Loucy (cell line): ENCODE data around the gene OXER1.

ENCODE experiments used
- H2AFZ ChIP-seq: fragments of 200-600 bp; sonication (generic); 2 replicates; pipeline ENCODE4 v1.6.0; 2016; ENCODE audit warnings: antibody characterized with exemption, mild to moderate bottlenecking, low read length, moderate library complexity
- H3F3A ChIP-seq: fragments of 200-600 bp; 2 replicates; pipeline ENCODE4 v1.6.0; 2016; ENCODE audit warnings: antibody characterized with exemption, low read depth, mild to moderate bottlenecking
- H3K27me3 ChIP-seq: fragments of 200-600 bp; sonication (generic); 2 replicates; pipeline ENCODE4 v1.6.1; 2014; ENCODE audit warnings: low read length, mild to moderate bottlenecking; ENCODE audit not compliant: insufficient read depth, poor library complexity, severe bottlenecking
- H3K36me3 ChIP-seq: fragments of 200-600 bp; sonication (generic); 2 replicates; pipeline ENCODE4 v1.6.1; 2016; ENCODE audit warnings: low read length; ENCODE audit not compliant: insufficient read depth
- H3K4me1 ChIP-seq: fragments of 200-600 bp; sonication (generic); 2 replicates; pipeline ENCODE4 v1.5.1; 2014; ENCODE audit warnings: low read length, mild to moderate bottlenecking; ENCODE audit not compliant: insufficient read depth, poor library complexity, severe bottlenecking
- H3K4me2 ChIP-seq: fragments of 200-600 bp; sonication (generic); 2 replicates; pipeline ENCODE4 v1.6.0; 2014; ENCODE audit warnings: antibody characterized with exemption, low read length, low read depth, mild to moderate bottlenecking; ENCODE audit not compliant: poor library complexity, severe bottlenecking
- H3K4me3 ChIP-seq: fragments of 200-600 bp; sonication (generic); 2 replicates; pipeline ENCODE4 v1.5.1; 2014; ENCODE audit warnings: low read length, mild to moderate bottlenecking, mixed read lengths; ENCODE audit not compliant: poor library complexity, severe bottlenecking
- H3K79me2 ChIP-seq: fragments of 200-600 bp; sonication (generic); 2 replicates; pipeline ENCODE4 v1.6.1; 2014; ENCODE audit warnings: low read length; ENCODE audit not compliant: insufficient read depth
- H3K9ac ChIP-seq: fragments of 200-600 bp; sonication (generic); 2 replicates; pipeline ENCODE4 v1.6.0; 2014; ENCODE audit warnings: mild to moderate bottlenecking, low read depth, low read length, moderate library complexity; ENCODE audit not compliant: poor library complexity, severe bottlenecking
- H3K9me2 ChIP-seq: fragments of 200-600 bp; sonication (generic); replicated peaks from 2 replicates; pipeline ENCODE4 v1.6.1; 2016; ENCODE audit warnings: low read depth, low read length, mixed read lengths
- H3K9me3 ChIP-seq: fragments of 200-600 bp; sonication (generic); 2 replicates; pipeline ENCODE4 v1.6.1; 2014; ENCODE audit warnings: mild to moderate bottlenecking, antibody characterized with exemption, low read length, low read depth; ENCODE audit not compliant: insufficient read depth
- H4K20me1 ChIP-seq: fragments of 200-600 bp; sonication (generic); 2 replicates; pipeline ENCODE4 v1.6.0; 2014; ENCODE audit warnings: antibody characterized with exemption, low read length, mild to moderate bottlenecking; ENCODE audit not compliant: insufficient read depth, poor library complexity, severe bottlenecking
- CTCF ChIP-seq: fragments of 200-600 bp; sonication (generic); conservative IDR thresholded peaks from 2 replicates; pipeline ENCODE4 v1.5.1; 2014; ENCODE audit warnings: mild to moderate bottlenecking, antibody characterized with exemption, low read length
- EZH2phosphoT487 ChIP-seq: fragments of 200-600 bp; IDR thresholded peaks from 2 replicates; pipeline ENCODE4 v1.6.1; 2018; ENCODE audit warnings: antibody characterized with exemption, mild to moderate bottlenecking, moderate library complexity, borderline replicate concordance

Gene OXER1

GRCh38 chr2:42765686-42766085 is 1.8 kb upstream of the OXER1 start:
- Histone ChIP-seq H3K4me2 (no peak overlapping the region), H3K4me3 (no peak overlapping the region), H3K9me2 (no peaks in the 10 kb centered on the region), H3K9me3 (no peaks in the 10 kb centered on the region), H3K36me3 (no peaks in the 10 kb centered on the region), H3F3A (no peaks in the 10 kb centered on the region), H3K9ac (no peak overlapping the region), H2AFZ (no peak overlapping the region), H4K20me1 (no peaks in the 10 kb centered on the region), H3K27me3 (no peaks in the 10 kb centered on the region), H3K79me2 (no peaks in the 10 kb centered on the region), H3K4me1 (no peaks in the 10 kb centered on the region)
- TF ChIP-seq CTCF (no peak), EZH2phosphoT487 (no peak)

GRCh38 chr2:42764901-42765300 is 966 bp upstream of the OXER1 start:
- no peaks in the 10 kb centered on the region for H3F3A ChIP-seq
- H3K9me2 ChIP-seq = no peaks in the 10 kb centered on the region
- H3K9ac ChIP-seq = no peak overlapping the region
- TF ChIP-seq EZH2phosphoT487 (no peak), CTCF (no peak)
- no peak overlapping the region for H3K4me2 ChIP-seq
- H4K20me1 ChIP-seq = no peaks in the 10 kb centered on the region
- no peaks in the 10 kb centered on the region for H3K79me2 ChIP-seq
- H3K27me3 ChIP-seq = no peaks in the 10 kb centered on the region
- H3K4me1 ChIP-seq = no peaks in the 10 kb centered on the region
- no peaks in the 10 kb centered on the region for H3K36me3 ChIP-seq
- no peak overlapping the region for H2AFZ ChIP-seq
- no peak overlapping the region for H3K4me3 ChIP-seq
- H3K9me3 ChIP-seq = no peaks in the 10 kb centered on the region

GRCh38 chr2:42762823-42763804 is 821 bp downstream of the OXER1 start:
- Histone ChIP-seq H3F3A (no peaks in the 10 kb centered on the region), H3K9me3 (no peaks in the 10 kb centered on the region), H3K36me3 (no peaks in the 10 kb centered on the region), H2AFZ (no peak overlapping the region), H3K79me2 (no peaks in the 10 kb centered on the region), H3K27me3 (no peaks in the 10 kb centered on the region), H3K4me2 (no peak overlapping the region), H4K20me1 (no peaks in the 10 kb centered on the region), H3K9ac (no peak overlapping the region), H3K9me2 (no peaks in the 10 kb centered on the region), H3K4me1 (no peaks in the 10 kb centered on the region), H3K4me3 (no peak overlapping the region)
- TF ChIP-seq EZH2phosphoT487 (no peak), CTCF (no peak)
